Heart left ventricle (tissue), 16 donors: ENCODE data around the gene LCNL1. TPM values are rescaled to one million over a fixed set of nuclear protein-coding genes. Genes with fewer than 3 reads are reported as not detected.
A peak's percentile ranks its signal among the peaks of the same experiment; 100 is the strongest.

ENCODE experiments used
- ATAC-seq, 4 donors: fragments of 200-7000 bp; cut with Tn5 transposase; one replicate each; pipeline ENCODE4 v1.9.1; 2020 to 2022; ENCODE audit warnings: moderate library complexity in 4 of 4, mild to moderate bottlenecking in 3 of 4, moderate number of reproducible peaks in 1 of 4
- DNase-seq, 5 donors: peaks; one replicate each; pipeline ENCODE4 v3.0.0-alpha.2; 2020
- H3K27ac ChIP-seq, 12 donors: fragments of 200-600 bp; sonication (generic) in 4 of 12; one replicate each; pipeline versions ENCODE4 v1.5.0 to v1.8.0; 2016 to 2022; ENCODE audit warnings: mild to moderate bottlenecking in 2 of 12
- H3K27me3 ChIP-seq, 9 donors: fragments of 200-600 bp; sonication (generic) in 2 of 9; one replicate each; pipeline versions ENCODE4 v1.5.1 to v1.8.0; 2016 to 2022; ENCODE audit warnings: mild to moderate bottlenecking in 3 of 9
- H3K36me3 ChIP-seq, 9 donors: fragments of 200-600 bp; sonication (generic) in 2 of 9; one replicate each; pipeline versions ENCODE4 v1.5.0 to v1.8.0; 2018 to 2022; ENCODE audit warnings: mild to moderate bottlenecking in 2 of 9
- H3K4me1 ChIP-seq, 12 donors: fragments of 200-600 bp; sonication (generic) in 4 of 12; one replicate each; pipeline versions ENCODE4 v1.5.0 to v1.8.0; 2016 to 2022; ENCODE audit warnings: mild to moderate bottlenecking in 3 of 12
- H3K4me3 ChIP-seq, 12 donors: fragments of 200-600 bp; sonication (generic) in 4 of 12; one replicate each; pipeline versions ENCODE4 v1.5.0 to v1.8.0; 2017 to 2022; ENCODE audit warnings: mild to moderate bottlenecking in 9 of 12, moderate library complexity in 4 of 12
- H3K9me3 ChIP-seq, 12 donors: fragments of 200-600 bp; sonication (generic) in 4 of 12; one replicate each; pipeline versions ENCODE4 v1.5.0 to v1.8.0; 2016 to 2022; ENCODE audit warnings: mild to moderate bottlenecking in 1 of 12
- CTCF ChIP-seq, 12 donors: fragments of 200-600 bp; sonication (generic) in 4 of 12; IDR thresholded peaks; one replicate each; pipeline versions ENCODE4 v1.5.0 to v1.8.0; 2018 to 2022; ENCODE audit warnings: antibody characterized with exemption in 12 of 12, mild to moderate bottlenecking in 5 of 12
- POLR2A ChIP-seq, 2 donors: fragments of 450-650 bp; IDR thresholded peaks; one replicate each; pipeline ENCODE4 v1.6.1; 2017; ENCODE audit warnings: antibody characterized with exemption in 2 of 2, mild to moderate bottlenecking in 2 of 2, moderate library complexity in 2 of 2
- WGBS, 4 donors: extraction: QIAGEN DNeasy Blood & Tissue Kit in 2 of 4; methylation state at CpG; one replicate each; pipeline versions ENCODE4 v1.1.5 to v1.1.7; 2013 to 2018; 5-methylcytosine and 5-hydroxymethylcytosine counted together
- intact Hi-C, 10 donors: fragments of 100-400 bp; cut with DNase I; formaldehyde crosslinking; loops; one replicate each; pipeline versions ENCODE4 v1.11.1 to v1.14.2; 2022
- polyA plus RNA-seq, 2 donors: library from polyadenylated mRNA; stranded (reverse); fragments of 200-250 nt; gene quantifications; one replicate each; pipeline ENCODE4 v1.2.3, GENCODE V29; 2013
- total RNA-seq, 9 donors: library from RNA; depleted of rRNA in 2 of 9; stranded (reverse); fragments of >200 nt in 2 of 9; fragmentation: NEBNext Ultra II Directional in 3 of 9; extraction: Animal tissue kit (Norgen Biotek cat#: 25700) in 3 of 9; gene quantifications; one replicate each; pipeline versions ENCODE4 v1.1.0 to v1.2.4, GENCODE V29; 2016 to 2023
- donor health status: ischemic (EF 13 %, LVEDD 7.1; RV severe dilation, severe dysfunction).
- donor health status: healthy with polysubstance abuse.
- donor health status: DM: no; HTN: yes; CAD: no.
- donor health status: DM: no; HTN: no; CAD: no.
- donor health status: ischemic (EF 25% LVEDD 6.9; RV normal size, moderate dysfunction).
- donor health status: ischemic (EF 25% LVEDD 5.7; RV mildly dilated, moderate dysfunction).
- donor health status: healthy.
- donor health status: DM: yes; HTN: yes; CAD: no.
- donor health status: ischemic (EF 35%, LVEDD 5.7; RV mildly dilated, moderate dysfunction).
- donor health status: nonischemic (EF 11% LVEDD 7.7; RV severe dilation, severe dysfunction).
- donor health status: DM: yes; HTN: yes; CAD: no.
- donor health status: PGD.
- donor health status: ischemic (EF 29% LVEDD 5.4; RV normal size, mild dysfunction).
- donor health status: nonischemic (EF 23%, LVEDD 6.1; RV moderate dilation, normal function).

The LCNL1 gene
- total and polyA plus RNA-seq, 11 donors = 0.14 to 14.9 (median 2.7) TPM

DNA sequence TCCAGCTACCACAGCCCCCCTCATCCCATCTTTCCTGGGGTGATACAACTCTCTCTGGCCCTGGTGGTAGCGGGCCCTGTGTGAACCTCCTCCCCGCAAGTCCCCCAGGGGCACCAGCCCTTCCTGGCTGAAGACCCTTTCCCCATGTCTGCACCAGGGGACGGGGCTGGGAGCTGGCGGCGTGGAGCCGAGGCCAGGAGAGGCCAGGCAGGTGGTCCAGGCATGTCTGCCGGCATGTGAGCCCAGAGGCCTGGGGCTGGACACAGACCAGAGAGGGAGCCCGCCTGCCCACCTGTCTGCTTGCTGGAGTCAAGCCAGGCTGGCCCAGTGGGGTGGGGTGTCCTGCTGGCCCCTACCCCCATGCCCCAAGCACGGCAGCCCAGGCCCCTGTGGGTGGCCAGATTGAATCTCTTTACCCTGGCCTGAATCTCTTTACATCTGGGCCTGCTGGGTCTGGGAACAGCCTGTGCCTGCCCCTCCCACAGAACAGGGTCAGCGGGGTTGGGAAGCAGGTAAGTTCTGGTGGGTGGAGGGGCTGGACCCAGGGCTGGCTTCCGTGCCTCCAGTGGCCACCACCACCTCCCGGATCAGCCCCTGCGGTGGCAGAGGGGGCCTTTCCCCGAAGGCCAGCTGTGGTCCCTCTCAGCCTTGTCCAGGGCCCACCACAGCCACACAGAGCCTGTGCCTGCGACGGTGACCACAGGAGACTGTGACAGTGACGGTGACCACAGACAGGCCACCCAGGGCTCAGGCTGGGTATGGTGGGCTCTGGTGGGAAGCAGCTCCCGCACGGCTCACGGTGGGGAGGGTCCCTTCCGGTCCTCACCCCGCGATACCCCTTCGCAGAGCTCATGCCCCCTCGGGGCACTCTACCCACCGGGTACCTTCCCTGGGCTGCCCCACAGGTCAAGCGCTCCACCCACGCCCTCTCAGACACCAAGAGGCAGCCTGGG lies 23.6 kb upstream of the LCNL1 start:
- Histone ChIP-seq H3K9me3 (no peaks in the 10 kb centered on the region), H3K27ac (peak overlapping the region in 1 of 12 donors; percentile 60), H3K4me3 (no peak overlapping the region), H3K4me1 (peaks cover 0 to 29% (median 14%) of the 10 kb centered on the region in 12 donors), H3K36me3 (no peaks in the 10 kb centered on the region), H3K27me3 (no peaks in the 10 kb centered on the region)
- WGBS, 4 donors = 89 to 94% (median 90%) methylated on average over 17 to 28 of the region's 28 CpGs
- peak in 1 of 5 donors; percentile 15 for DNase-seq
- intact Hi-C loops = no loop called here
- no peak for TF ChIP-seq POLR2A (IDR thresholded peaks at IDR 0.05)
- no peak for TF ChIP-seq CTCF (IDR thresholded peaks at IDR 0.05)
- ATAC-seq = no peak

- Histone ChIP-seq H3K4me1 (peaks cover 4 to 35% (median 21%) of the 10 kb centered on the region in 12 donors), H3K4me3 (no peak overlapping the region), H3K27ac (peak overlapping the region in 1 of 12 donors; percentile 60), H3K9me3 (no peaks in the 10 kb centered on the region), H3K36me3 (no peaks in the 10 kb centered on the region), H3K27me3 (no peaks in the 10 kb centered on the region)
- 77 to 89% (median 80%) methylated on average over 17 to 19 of the region's 19 CpGs for WGBS, 4 donors
- TF ChIP-seq POLR2A (IDR thresholded peaks at IDR 0.05) (no peak), CTCF (IDR thresholded peaks at IDR 0.05) (no peak)
- ATAC-seq (no peak), DNase-seq (no peak)
- intact Hi-C loops = no loop called here
Measured at GRCh38 chr9:136960212-136960937, 22.4 kb upstream of the LCNL1 start.

DNA sequence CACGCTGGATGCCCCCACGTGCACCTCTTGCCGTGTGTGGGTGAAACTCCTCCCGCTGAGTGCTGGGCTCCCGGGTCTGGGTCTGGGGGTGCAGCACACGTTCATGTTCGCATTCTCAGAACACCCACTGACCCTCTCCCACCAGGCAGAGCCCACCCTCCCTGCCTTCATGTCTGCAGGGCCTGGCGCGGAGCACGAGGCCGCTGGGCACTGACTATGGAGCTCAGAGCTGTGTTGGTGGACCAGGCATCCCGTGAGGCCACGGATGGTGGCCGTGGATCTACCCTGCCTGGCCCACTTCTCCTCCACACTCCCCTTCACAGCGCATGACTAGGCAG lies 21.9 kb upstream of the LCNL1 start:
- Histone ChIP-seq H3K36me3 (no peaks in the 10 kb centered on the region), H3K4me1 (peaks cover 4 to 38% (median 23%) of the 10 kb centered on the region in 12 donors), H3K9me3 (no peaks in the 10 kb centered on the region), H3K27ac (peak overlapping the region in 5 of 12 donors; percentile 8 to 60 (median 39)), H3K27me3 (no peaks in the 10 kb centered on the region), H3K4me3 (no peak overlapping the region)
- TF ChIP-seq POLR2A (IDR thresholded peaks at IDR 0.05) (no peak), CTCF (IDR thresholded peaks at IDR 0.05) (no peak)
- intact Hi-C loops = no loop called here
- DNase-seq = no peak
- ATAC-seq = no peak
- WGBS, 4 donors = 88 to 90% (median 89%) methylated on average over 12 to 15 of the region's 15 CpGs
